IPS-18a (cell line): Measurements from ENCODE around the gene UBAP2L.
"Not testable (repeated sequence)": the region's sequence is repeated elsewhere in the genome, so short reads cannot be mapped to it uniquely, and the experiment has no call there.

Source experiments
- H3K27ac ChIP-seq: one replicate; pipeline ENCODE4 v1.5.1; 2013; ENCODE audit warnings: low read length
- H3K27me3 ChIP-seq: one replicate; pipeline ENCODE4 v1.6.1; 2013; ENCODE audit warnings: mild to moderate bottlenecking, low read length; ENCODE audit not compliant: control insufficient read depth, insufficient read depth
- H3K36me3 ChIP-seq: one replicate; pipeline ENCODE4 v1.6.1; 2013; ENCODE audit warnings: low read depth, low read length; ENCODE audit not compliant: control insufficient read depth
- H3K4me1 ChIP-seq: one replicate; pipeline ENCODE4 v1.6.1; 2013; ENCODE audit warnings: low read depth, low read length; ENCODE audit not compliant: control insufficient read depth
- H3K4me3 ChIP-seq: one replicate; pipeline ENCODE4 v1.5.1; 2013; ENCODE audit warnings: low read length
- H3K9ac ChIP-seq: one replicate; pipeline ENCODE4 v1.6.1; 2013; ENCODE audit warnings: mild to moderate bottlenecking, low read length, moderate library complexity
- H3K9me3 ChIP-seq: one replicate; pipeline ENCODE4 v1.6.1; 2013; ENCODE audit warnings: low read depth, low read length; ENCODE audit not compliant: control insufficient read depth

UBAP2L gene

DNA sequence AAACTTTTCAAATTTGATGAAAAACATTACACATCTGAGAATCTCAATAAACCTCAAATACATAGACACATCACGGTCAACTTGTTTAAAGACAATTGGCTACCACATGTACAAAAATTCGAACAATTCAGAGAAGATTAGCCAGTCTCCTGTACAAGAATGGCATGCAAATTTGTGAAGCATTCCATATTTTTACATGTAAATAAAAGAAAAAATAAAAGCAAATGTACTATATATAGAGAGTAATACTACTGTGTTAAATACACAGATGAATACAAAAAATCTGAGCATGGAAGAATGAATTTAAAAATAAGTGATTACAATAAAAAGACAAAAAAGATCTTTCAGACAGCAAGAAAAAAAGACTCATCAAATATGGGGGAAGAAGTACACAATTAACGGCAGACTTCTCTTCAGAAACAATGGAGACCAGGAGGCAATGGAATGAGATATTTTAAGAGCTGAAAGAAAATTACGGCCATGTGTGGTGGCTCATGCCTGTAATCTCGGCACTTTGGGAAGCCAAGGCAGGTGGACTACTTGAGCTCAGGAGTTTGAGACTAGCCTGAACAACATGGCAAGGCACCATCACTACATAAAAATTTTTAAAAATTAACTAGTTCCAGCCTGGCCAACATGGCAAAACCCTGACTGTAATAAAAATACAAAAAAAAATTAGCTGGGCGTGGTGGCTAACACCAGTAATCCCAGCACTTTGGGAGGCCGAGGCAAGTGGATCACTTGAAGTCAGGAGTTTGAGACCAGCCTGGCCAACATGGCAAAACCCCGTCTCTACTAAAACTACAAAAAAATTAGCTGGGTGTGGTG, 74.9 kb downstream of the UBAP2L start:
- peaks cover 5% of the 10 kb centered on the region for H3K9me3 ChIP-seq
- H3K4me3 ChIP-seq = no peak overlapping the region
- H3K4me1 ChIP-seq = no peaks in the 10 kb centered on the region
- H3K27ac ChIP-seq = no peak overlapping the region
- H3K36me3 ChIP-seq = no peaks in the 10 kb centered on the region
- H3K9ac ChIP-seq = no peak overlapping the region
- no peaks in the 10 kb centered on the region for H3K27me3 ChIP-seq

DNA sequence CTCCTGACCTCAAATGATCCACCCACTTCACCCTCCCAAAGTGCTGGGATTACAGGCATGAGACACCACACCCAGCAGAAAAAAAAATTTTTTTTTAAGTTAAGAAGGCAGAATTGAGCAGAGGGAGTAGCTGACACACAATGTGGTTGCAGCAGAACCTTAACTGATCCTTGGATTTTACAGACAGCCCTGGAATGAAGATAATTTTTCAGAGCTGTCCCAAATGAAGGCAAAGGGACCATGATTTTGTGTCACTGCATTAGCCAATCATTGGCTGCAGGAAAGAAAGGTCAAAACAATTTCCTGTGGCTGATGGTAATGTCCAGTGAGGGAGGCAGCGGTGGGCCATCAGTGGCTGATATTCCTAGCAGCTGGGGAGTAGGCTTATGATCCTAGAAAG, 80.8 kb downstream of the UBAP2L start:
- Histone ChIP-seq H3K27ac (no peak overlapping the region), H3K9me3 (no peaks in the 10 kb centered on the region), H3K36me3 (no peaks in the 10 kb centered on the region), H3K9ac (no peak overlapping the region), H3K4me1 (no peaks in the 10 kb centered on the region), H3K4me3 (no peak overlapping the region), H3K27me3 (no peaks in the 10 kb centered on the region)

DNA sequence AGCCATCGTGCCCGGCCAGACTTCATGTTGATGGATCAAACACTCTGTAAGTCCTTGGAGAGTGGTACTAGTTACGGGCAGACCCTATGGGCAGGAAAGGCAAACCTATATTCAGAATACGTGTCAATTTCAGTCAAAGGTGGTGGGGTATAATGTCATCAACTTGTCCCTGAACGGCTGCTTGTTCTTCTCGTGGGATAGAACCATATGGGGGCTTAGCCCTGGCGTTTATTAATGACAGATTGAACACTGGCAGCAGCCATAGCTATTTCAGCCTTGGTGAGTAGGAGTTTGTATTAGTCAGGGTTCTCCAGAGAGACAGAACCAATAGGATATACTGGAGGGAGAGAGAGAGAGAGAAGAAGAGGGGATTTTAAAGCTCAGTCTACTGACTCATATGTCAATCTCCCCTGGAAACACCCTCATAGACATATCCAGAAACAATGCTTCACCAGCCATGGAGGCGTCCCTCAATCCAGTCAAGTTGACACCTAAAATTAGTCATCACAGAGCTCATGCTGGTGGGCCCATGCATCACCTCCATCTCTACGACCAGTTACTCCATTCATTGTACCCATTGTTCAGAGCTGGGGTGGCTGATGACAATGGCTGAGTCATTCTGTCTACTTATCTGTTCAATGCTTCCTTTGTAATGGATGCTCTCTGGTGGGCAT, 84.0 kb downstream of the UBAP2L start:
- H3K27me3 ChIP-seq = no peaks in the 10 kb centered on the region
- no peaks in the 10 kb centered on the region for H3K36me3 ChIP-seq
- H3K27ac ChIP-seq = no peak overlapping the region
- no peaks in the 10 kb centered on the region for H3K9me3 ChIP-seq
- no peaks in the 10 kb centered on the region for H3K4me1 ChIP-seq
- H3K9ac ChIP-seq = no peak overlapping the region
- H3K4me3 ChIP-seq = no peak overlapping the region

DNA sequence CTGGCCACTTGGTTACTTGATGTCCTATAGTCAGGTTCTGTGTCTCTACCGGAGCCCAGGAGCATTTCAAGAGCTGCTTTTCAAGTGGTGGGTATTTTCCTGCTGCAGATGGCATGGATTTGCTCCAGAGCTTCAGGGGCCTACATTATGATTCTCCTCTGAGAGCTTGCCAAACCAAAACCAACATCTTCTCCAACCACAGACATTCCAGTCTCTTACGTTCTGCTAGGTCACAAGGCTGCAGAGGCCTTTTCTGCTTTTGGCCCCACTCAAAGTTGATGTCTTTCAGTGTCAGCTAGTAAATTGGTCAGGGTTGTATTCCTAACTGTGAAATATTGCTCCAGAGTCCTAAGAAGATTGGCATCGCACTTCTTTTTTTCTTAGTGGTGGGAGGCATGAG, 85.4 kb downstream of the UBAP2L start:
- H3K9me3 ChIP-seq = no peaks in the 10 kb centered on the region
- H3K4me3 ChIP-seq = no peak overlapping the region
- no peaks in the 10 kb centered on the region for H3K4me1 ChIP-seq
- no peaks in the 10 kb centered on the region for H3K27me3 ChIP-seq
- no peaks in the 10 kb centered on the region for H3K36me3 ChIP-seq
- H3K9ac ChIP-seq = no peak overlapping the region
- H3K27ac ChIP-seq = no peak overlapping the region

DNA sequence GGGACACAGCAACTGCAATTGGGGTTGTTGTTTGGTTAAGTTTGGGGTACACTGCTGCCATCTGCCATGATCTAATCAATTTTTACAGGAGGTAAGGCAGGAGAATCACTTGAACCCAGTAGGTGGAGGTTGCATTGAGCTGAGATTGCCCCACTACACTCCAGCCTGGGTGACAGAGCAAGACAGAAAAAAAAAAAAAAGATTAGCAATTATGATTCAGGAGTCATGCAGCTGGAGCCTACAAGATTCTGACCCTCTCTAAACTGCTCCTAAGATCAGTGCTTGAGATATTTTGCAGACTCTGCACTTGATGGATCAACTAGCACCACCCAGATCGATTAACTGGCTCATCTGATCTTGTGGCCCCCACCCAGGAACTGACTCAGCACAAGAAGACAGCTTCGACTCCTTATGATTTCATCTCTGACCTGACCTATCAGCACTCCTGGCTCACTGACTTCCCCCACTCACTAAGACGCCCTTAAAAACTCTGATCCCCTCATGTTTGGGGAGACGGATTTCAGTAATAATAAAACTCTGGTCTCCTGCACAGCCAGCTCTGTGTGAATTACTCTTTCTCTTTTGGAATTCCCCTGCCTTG, 87.0 kb downstream of the UBAP2L start:
- H3K36me3 ChIP-seq, H3K4me1 ChIP-seq, H3K4me3 ChIP-seq, H3K9ac ChIP-seq, H3K9me3 ChIP-seq, H3K27me3 ChIP-seq, H3K27ac ChIP-seq: not testable (repeated sequence)

- not testable (repeated sequence) for H3K9ac ChIP-seq, H3K27me3 ChIP-seq, H3K4me1 ChIP-seq, H3K27ac ChIP-seq, H3K9me3 ChIP-seq, H3K36me3 ChIP-seq, H3K4me3 ChIP-seq
Measured at GRCh38 chr1:154309136-154309535, 88.4 kb downstream of the UBAP2L start.

- not testable (repeated sequence) for H3K4me1 ChIP-seq, H3K9me3 ChIP-seq, H3K27me3 ChIP-seq, H3K4me3 ChIP-seq, H3K27ac ChIP-seq, H3K36me3 ChIP-seq, H3K9ac ChIP-seq
Measured at GRCh38 chr1:154312229-154313065, 91.7 kb downstream of the UBAP2L start.

GRCh38 chr1:154313066-154313356, 92.3 kb downstream of the UBAP2L start:
- Histone ChIP-seq H3K9ac (no peak overlapping the region), H3K36me3 (no peaks in the 10 kb centered on the region), H3K27ac (no peak overlapping the region), H3K4me3 (no peak overlapping the region), H3K27me3 (no peaks in the 10 kb centered on the region), H3K4me1 (no peaks in the 10 kb centered on the region), H3K9me3 (peaks cover 4% of the 10 kb centered on the region)

- H3K4me3 ChIP-seq, H3K27ac ChIP-seq, H3K27me3 ChIP-seq, H3K36me3 ChIP-seq, H3K9ac ChIP-seq, H3K9me3 ChIP-seq, H3K4me1 ChIP-seq: not testable (repeated sequence)
Measured at GRCh38 chr1:154314226-154314625, 93.5 kb downstream of the UBAP2L start.

DNA sequence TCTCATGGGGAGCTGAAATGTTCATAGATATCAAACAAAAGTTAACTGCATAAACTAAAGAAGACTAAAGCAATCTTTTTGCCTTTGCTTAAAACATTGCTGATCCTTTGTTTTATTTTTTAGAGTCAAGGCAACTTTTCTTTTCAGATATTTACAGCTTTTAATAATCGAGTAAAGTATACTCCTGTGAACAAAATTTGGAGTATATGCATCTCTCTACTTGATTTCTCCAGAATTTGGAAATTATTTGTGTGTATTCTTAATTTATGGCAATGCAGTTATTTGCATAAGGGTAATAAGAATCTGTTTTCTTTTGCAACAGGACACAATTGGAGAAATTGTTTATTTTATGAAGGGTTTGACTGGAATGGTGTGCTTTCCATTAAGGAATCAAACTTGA, 95.9 kb downstream of the UBAP2L start:
- Histone ChIP-seq H3K9me3 (peaks cover 4% of the 10 kb centered on the region), H3K27me3 (no peaks in the 10 kb centered on the region), H3K27ac (no peak overlapping the region), H3K4me1 (no peaks in the 10 kb centered on the region), H3K9ac (no peak overlapping the region), H3K36me3 (no peaks in the 10 kb centered on the region), H3K4me3 (no peak overlapping the region)

DNA sequence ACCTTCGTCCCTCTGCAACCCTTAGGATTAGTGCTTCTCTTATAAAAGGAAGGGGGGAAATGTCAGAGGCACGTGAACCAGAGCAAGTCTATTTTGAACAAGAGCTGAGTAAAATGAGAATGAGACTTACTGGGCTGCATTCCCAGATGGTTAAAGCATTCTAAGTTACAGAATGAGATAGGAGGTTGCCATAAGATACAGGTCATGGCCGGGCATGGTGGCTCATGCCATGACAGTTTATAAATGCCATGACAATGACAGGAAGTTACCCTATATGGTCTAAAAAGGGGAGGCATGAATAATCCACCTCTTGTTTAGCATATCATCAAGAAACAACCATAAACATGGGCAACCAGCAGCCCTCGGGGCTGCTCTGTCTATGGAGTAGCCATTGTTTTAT, 97.6 kb downstream of the UBAP2L start:
- H3K4me3 ChIP-seq = no peak overlapping the region
- H3K9me3 ChIP-seq = peaks cover 4% of the 10 kb centered on the region
- H3K27ac ChIP-seq = no peak overlapping the region
- no peaks in the 10 kb centered on the region for H3K27me3 ChIP-seq
- H3K4me1 ChIP-seq = no peaks in the 10 kb centered on the region
- no peak overlapping the region for H3K9ac ChIP-seq
- no peaks in the 10 kb centered on the region for H3K36me3 ChIP-seq
